ENCODE measurements around the gene SYF2. TPM values are rescaled to one million over a fixed set of nuclear protein-coding genes. Genes with fewer than 3 reads are reported as not detected.

The SYF2 gene
- total RNA-seq, 1 experiment from 2014 or later, result 35.3 TPM

Other genes starting within 250 kb of the SYF2 start
- 75.9 to 78.1 TPM (median 76.9 TPM) in 3 replicates for gene RSRP1, start 15.0 kb upstream of the SYF2 start, total RNA-seq (2021)
- not detected in 3 replicates for gene RHD, start 40.0 kb upstream of the SYF2 start, total RNA-seq (2021)
- 84.0 to 100 TPM (median 98.9 TPM) in 3 replicates for gene TMEM50A, start 105.8 kb upstream of the SYF2 start, total RNA-seq (2021)
- gene RHCE, start 188.3 kb upstream of the SYF2 start, total RNA-seq (2021), result 0.24 to 0.27 TPM in 2 of 3 replicates, not detected in the other
- 9.0 to 9.5 TPM (median 9.0 TPM) in 3 replicates for gene MACO1, start 198.4 kb upstream of the SYF2 start, total RNA-seq (2021)

All from WTC11 (cell line).